HG02884 (cell line): Measurements from ENCODE around the gene ST6GAL1.
"Not testable (repeated sequence)": the region's sequence is repeated elsewhere in the genome, so short reads cannot be mapped to it uniquely, and the experiment has no call there.

Experiments used
- ATAC-seq: cut with Tn5 transposase; IDR thresholded peaks from one replicate; pipeline ENCODE4 v1.9.1; 2021; ENCODE audit warnings: mild to moderate bottlenecking, moderate library complexity; ENCODE audit not compliant: unreplicated experiment

The ST6GAL1 gene

GRCh38 chr3:186939536-186939935 is 9.2 kb downstream of the ST6GAL1 start:
- no peak for ATAC-seq

- ATAC-seq = no peak
Measured at GRCh38 chr3:186940967-186941366, 10.6 kb downstream of the ST6GAL1 start.

- ATAC-seq = no peak
Measured at GRCh38 chr3:186942168-186942567, 11.8 kb downstream of the ST6GAL1 start.

GRCh38 chr3:186945255-186945823 is 15.0 kb downstream of the ST6GAL1 start:
- ATAC-seq = no peak

- peak; percentile 72 for ATAC-seq
Measured at GRCh38 chr3:186946756-186947375, 16.5 kb downstream of the ST6GAL1 start.

- no peak for ATAC-seq
Measured at GRCh38 chr3:186949281-186949982, 19.1 kb downstream of the ST6GAL1 start.

- ATAC-seq = no peak
Measured at GRCh38 chr3:186950402-186951093, 20.2 kb downstream of the ST6GAL1 start.

- ATAC-seq = no peak
Measured at GRCh38 chr3:186951640-186952552, 21.6 kb downstream of the ST6GAL1 start.

GRCh38 chr3:186953011-186953487 is 22.7 kb downstream of the ST6GAL1 start:
- peak; percentile 49 for ATAC-seq

GRCh38 chr3:186953992-186954699 is 23.8 kb downstream of the ST6GAL1 start:
- ATAC-seq = not testable (repeated sequence)

GRCh38 chr3:186955898-186956696 is 25.8 kb downstream of the ST6GAL1 start:
- ATAC-seq = no peak

GRCh38 chr3:186959029-186959624 is 28.8 kb downstream of the ST6GAL1 start:
- no peak for ATAC-seq

GRCh38 chr3:186960347-186960746 is 30.0 kb downstream of the ST6GAL1 start:
- ATAC-seq = no peak

GRCh38 chr3:186962445-186962844 is 32.1 kb downstream of the ST6GAL1 start:
- ATAC-seq = no peak

- ATAC-seq = no peak
Measured at GRCh38 chr3:186963636-186964035, 33.3 kb downstream of the ST6GAL1 start.

GRCh38 chr3:186964071-186964470 is 33.7 kb downstream of the ST6GAL1 start:
- ATAC-seq = no peak

- no peak for ATAC-seq
Measured at GRCh38 chr3:186964616-186965015, 34.3 kb downstream of the ST6GAL1 start.

GRCh38 chr3:186965141-186965879 is 35.0 kb downstream of the ST6GAL1 start:
- peak; percentile 58 for ATAC-seq
